Heart right ventricle (tissue), 16 donors: ENCODE measurements around the gene CHST13. TPM values are rescaled to one million over a fixed set of nuclear protein-coding genes. Genes with fewer than 3 reads are reported as not detected.

Experiments
- ATAC-seq, 8 donors: fragments of 200-7000 bp; cut with Tn5 transposase; one replicate each; pipeline ENCODE4 v1.9.1; 2020; ENCODE audit warnings: mild to moderate bottlenecking in 8 of 8, moderate library complexity in 8 of 8, moderate number of reproducible peaks in 1 of 8
- DNase-seq, 2 donors: peaks; one replicate each; pipeline ENCODE4 v3.0.0-alpha.2; 2020
- H3K27ac ChIP-seq, 10 donors: fragments of 200-600 bp; sonication (generic) in 2 of 10; one replicate each; pipeline versions ENCODE4 v1.5.0 to v1.8.0; 2020 to 2022; ENCODE audit warnings: mild to moderate bottlenecking in 3 of 10
- H3K27me3 ChIP-seq, 7 donors: fragments of 200-600 bp; one replicate each; pipeline ENCODE4 v1.8.0; 2021 to 2022; ENCODE audit warnings: mild to moderate bottlenecking in 2 of 7
- H3K36me3 ChIP-seq, 9 donors: fragments of 200-600 bp; sonication (generic) in 1 of 9; one replicate each; pipeline versions ENCODE4 v1.5.0 to v1.8.0; 2020 to 2022; ENCODE audit warnings: mild to moderate bottlenecking in 2 of 9
- H3K4me1 ChIP-seq, 9 donors: fragments of 200-600 bp; sonication (generic) in 1 of 9; one replicate each; pipeline versions ENCODE4 v1.5.0 to v1.8.0; 2020 to 2022; ENCODE audit warnings: mild to moderate bottlenecking in 4 of 9
- H3K4me3 ChIP-seq, 10 donors: fragments of 200-600 bp; sonication (generic) in 2 of 10; one replicate each; pipeline versions ENCODE4 v1.5.0 to v1.8.0; 2020 to 2022; ENCODE audit warnings: mild to moderate bottlenecking in 7 of 10, moderate library complexity in 2 of 10
- H3K9me3 ChIP-seq, 11 donors: fragments of 200-600 bp in 10 of 11; sonication (generic) in 2 of 11; one replicate each; pipeline versions ENCODE4 v1.5.0 to v1.8.0; 2013 to 2022; ENCODE audit warnings: mild to moderate bottlenecking in 2 of 11, control low read depth in 1 of 11, moderate library complexity in 1 of 11
- CTCF ChIP-seq, 9 donors: fragments of 200-600 bp; sonication (generic) in 2 of 9; IDR thresholded peaks; one replicate each; pipeline versions ENCODE4 v1.5.0 to v1.8.0; 2021 to 2022; ENCODE audit warnings: antibody characterized with exemption in 9 of 9, mild to moderate bottlenecking in 5 of 9, moderate library complexity in 1 of 9
- WGBS, 2 donors: extraction: QIAGEN DNeasy Blood & Tissue Kit; methylation state at CpG; one replicate each; pipeline ENCODE4 v1.1.7; 2013; ENCODE audit warnings: inconsistent platforms in 1 of 2; 5-methylcytosine and 5-hydroxymethylcytosine counted together
- intact Hi-C, 10 donors: fragments of 100-400 bp; cut with DNase I; formaldehyde crosslinking; loops; one replicate each; pipeline versions ENCODE4 v1.11.1 to v1.14.2; 2022
- polyA plus RNA-seq, 2 donors: library from polyadenylated mRNA; stranded (reverse); fragments of 200-250 nt; gene quantifications; one replicate each; pipeline ENCODE4 v1.2.3, GENCODE V29; 2013
- total RNA-seq, 10 donors: library from RNA; stranded (reverse); fragmentation: NEBNext Ultra II Directional in 3 of 10; extraction: Animal tissue kit (Norgen Biotek cat#: 25700) in 3 of 10; gene quantifications; one replicate each; pipeline versions ENCODE4 v1.2.1 to v1.2.4, GENCODE V29; 2021 to 2023
- donor health status: Arrhythmogenic right ventricular cardiomyopathy.
- donor health status: ischemic (EF 13 %, LVEDD 7.1; RV severe dilation, severe dysfunction).
- donor health status: healthy with polysubstance abuse.
- donor health status: DM: no; HTN: yes; CAD: no.
- donor health status: DM: no; HTN: no; CAD: no.
- donor health status: ischemic (EF 25% LVEDD 6.9; RV normal size, moderate dysfunction).
- donor health status: ischemic (EF 25% LVEDD 5.7; RV mildly dilated, moderate dysfunction).
- donor health status: healthy.
- donor health status: DM: yes; HTN: yes; CAD: no.
- donor health status: Ischemic cardiomyopathy.
- donor health status: ischemic (EF 35%, LVEDD 5.7; RV mildly dilated, moderate dysfunction).
- donor health status: nonischemic (EF 11% LVEDD 7.7; RV severe dilation, severe dysfunction).
- donor health status: DM: yes; HTN: yes; CAD: no.
- donor health status: PGD.
- donor health status: ischemic (EF 29% LVEDD 5.4; RV normal size, mild dysfunction).
- donor health status: nonischemic (EF 23%, LVEDD 6.1; RV moderate dilation, normal function).

CHST13 gene
- total and polyA plus RNA-seq, 12 donors = 0.12 to 1.2 (median 0.43) TPM

- no peak overlapping the region for H3K27ac ChIP-seq
- ATAC-seq (no peak), DNase-seq (no peak)
- H3K9me3 ChIP-seq = no peaks in the 10 kb centered on the region
- intact Hi-C loops = no loop called here
- WGBS, 2 donors = 63 to 69% methylated on average over 18 of the region's 18 CpGs
- no peaks in the 10 kb centered on the region for H3K36me3 ChIP-seq
- peaks cover 0 to 5% (median 0%) of the 10 kb centered on the region in 7 donors for H3K27me3 ChIP-seq
- H3K4me1 ChIP-seq = peaks cover 0 to 11% (median 0%) of the 10 kb centered on the region in 9 donors
- H3K4me3 ChIP-seq = no peak overlapping the region
- no peak for TF ChIP-seq CTCF (IDR thresholded peaks at IDR 0.05)
Observed at GRCh38 chr3:126509597-126510307, 14.2 kb upstream of the CHST13 start.

GRCh38 chr3:126510308-126510910 is 13.5 kb upstream of the CHST13 start:
- intact Hi-C loops = no loop called here
- no peaks in the 10 kb centered on the region for H3K9me3 ChIP-seq
- ATAC-seq = no peak
- DNase-seq = no peak
- TF ChIP-seq CTCF (IDR thresholded peaks at IDR 0.05) = no peak
- no peak overlapping the region for H3K4me3 ChIP-seq
- WGBS, 2 donors = 66 to 73% methylated on average over 22 of the region's 22 CpGs
- H3K27ac ChIP-seq = no peak overlapping the region
- no peaks in the 10 kb centered on the region for H3K36me3 ChIP-seq
- peaks cover 0 to 3% (median 0%) of the 10 kb centered on the region in 7 donors for H3K27me3 ChIP-seq
- H3K4me1 ChIP-seq = peaks cover 0 to 11% (median 0%) of the 10 kb centered on the region in 9 donors

GRCh38 chr3:126511291-126511690 is 12.7 kb upstream of the CHST13 start:
- ATAC-seq (peak in 1 of 8 donors; percentile 37), DNase-seq (no peak)
- H3K27me3 ChIP-seq = peaks cover 0 to 2% (median 0%) of the 10 kb centered on the region in 7 donors
- H3K9me3 ChIP-seq = no peaks in the 10 kb centered on the region
- H3K27ac ChIP-seq = no peak overlapping the region
- H3K36me3 ChIP-seq = no peaks in the 10 kb centered on the region
- TF ChIP-seq CTCF (IDR thresholded peaks at IDR 0.05) = no peak
- peaks cover 0 to 11% (median 0%) of the 10 kb centered on the region in 9 donors for H3K4me1 ChIP-seq
- 56 to 69% methylated on average over 7 of the region's 7 CpGs for WGBS, 2 donors
- H3K4me3 ChIP-seq = no peak overlapping the region
- intact Hi-C loops = no loop called here

- Histone ChIP-seq H3K27me3 (peaks cover 0 to 2% (median 0%) of the 10 kb centered on the region in 7 donors), H3K4me3 (no peak overlapping the region), H3K36me3 (no peaks in the 10 kb centered on the region), H3K27ac (no peak overlapping the region), H3K4me1 (peaks cover 0 to 11% (median 0%) of the 10 kb centered on the region in 9 donors), H3K9me3 (no peaks in the 10 kb centered on the region)
- intact Hi-C loops = no loop called here
- 66 to 73% methylated on average over 7 of the region's 7 CpGs for WGBS, 2 donors
- DNase-seq = no peak
- peak in 5 of 8 donors; percentile 15 to 62 (median 31) for ATAC-seq
- no peak for TF ChIP-seq CTCF (IDR thresholded peaks at IDR 0.05)
Observed at GRCh38 chr3:126512026-126512425, 11.9 kb upstream of the CHST13 start.
